Mesendoderm (in vitro differentiated cells): Measurements from ENCODE around the gene TBCD.

ENCODE experiments used
- DNase-seq: peaks from one replicate; pipeline ENCODE4 v3.0.0; 2013
- H2AK5ac ChIP-seq: 2 replicates; pipeline ENCODE4 v1.6.1; 2013; ENCODE audit warnings: low read length, inconsistent platforms
- H2BK120ac ChIP-seq: 2 replicates; pipeline ENCODE4 v1.6.1; 2013; ENCODE audit warnings: low read depth, mild to moderate bottlenecking, low read length, moderate library complexity, mixed read lengths
- H2BK15ac ChIP-seq: replicated peaks from 2 replicates; pipeline ENCODE4 v1.6.1; 2013; ENCODE audit warnings: low read depth, mild to moderate bottlenecking, moderate library complexity
- H2BK5ac ChIP-seq: 2 replicates; pipeline ENCODE4 v1.6.1; 2013; ENCODE audit warnings: low read length, inconsistent platforms
- H3K18ac ChIP-seq: 2 replicates; pipeline ENCODE4 v1.6.1; 2013; ENCODE audit warnings: mild to moderate bottlenecking, low read length, mixed read lengths
- H3K23ac ChIP-seq: one replicate; pipeline ENCODE4 v1.6.1; 2013; ENCODE audit warnings: low read length
- H3K27ac ChIP-seq: 2 replicates; pipeline ENCODE4 v1.5.1; 2013; ENCODE audit warnings: low read depth, mild to moderate bottlenecking, inconsistent platforms, low read length, moderate library complexity
- H3K27me3 ChIP-seq: 2 replicates; pipeline ENCODE4 v1.6.1; 2013; ENCODE audit warnings: low read length, control low read depth, mild to moderate bottlenecking, inconsistent platforms; ENCODE audit not compliant: insufficient read depth, poor library complexity
- H3K36me3 ChIP-seq: 2 replicates; pipeline ENCODE4 v1.6.1; 2013; ENCODE audit warnings: low read length, inconsistent platforms; ENCODE audit not compliant: control insufficient read depth, insufficient read depth
- H3K4ac ChIP-seq: one replicate; pipeline ENCODE4 v1.6.1; 2013; ENCODE audit warnings: low read depth, mild to moderate bottlenecking, low read length, moderate library complexity
- H3K4me1 ChIP-seq: 2 replicates; pipeline ENCODE4 v1.6.1; 2013; ENCODE audit warnings: low read depth, low read length, inconsistent platforms; ENCODE audit not compliant: control insufficient read depth
- H3K4me2 ChIP-seq: 2 replicates; pipeline ENCODE4 v1.6.1; 2013; ENCODE audit warnings: low read length
- H3K4me3 ChIP-seq: 2 replicates; pipeline ENCODE4 v1.5.1; 2013; ENCODE audit warnings: mild to moderate bottlenecking, low read length
- H3K56ac ChIP-seq: one replicate; pipeline ENCODE4 v1.6.1; 2013; ENCODE audit warnings: low read length
- H3K79me1 ChIP-seq: 2 replicates; pipeline ENCODE4 v1.6.1; 2013; ENCODE audit warnings: low read length, inconsistent platforms
- H3K79me2 ChIP-seq: 2 replicates; pipeline ENCODE4 v1.6.1; 2013; ENCODE audit warnings: mild to moderate bottlenecking, low read length; ENCODE audit not compliant: control insufficient read depth, insufficient read depth
- H3K9ac ChIP-seq: 2 replicates; pipeline ENCODE4 v1.6.1; 2013; ENCODE audit warnings: low read length, inconsistent platforms
- H4K5ac ChIP-seq: one replicate; pipeline ENCODE4 v1.6.1; 2013; ENCODE audit warnings: low read length
- H4K8ac ChIP-seq: one replicate; pipeline ENCODE4 v1.6.1; 2013; ENCODE audit warnings: low read depth, mild to moderate bottlenecking, control low read depth, low read length, moderate library complexity
- WGBS: extraction: QIAGEN DNeasy Blood & Tissue Kit; methylation state at CpG from one replicate; pipeline ENCODE4 v1.1.7; 2013; ENCODE audit warnings: low lambda C conversion rate, missing lambda C conversion rate; ENCODE audit not compliant: insufficient coverage; ENCODE audit errors: extremely low coverage; 5-methylcytosine and 5-hydroxymethylcytosine counted together

Gene TBCD

GRCh38 chr17:82716203-82717010, 35.5 kb upstream of the TBCD start, which contains the start of gene FN3KRP:
TSS of gene FN3KRP (plus strand) at chr17:82716706. CDS start at chr17:82716756, 50 bp downstream.
- WGBS = no CpG with 5 or more reads among the region's 75 CpGs
- Histone ChIP-seq H2AK5ac (no peak within 1 kb of the TSS), H2BK15ac (no peak within 1 kb of the TSS), H2BK120ac (no peak within 1 kb of the TSS), H3K4me2 (peak within 1 kb of the TSS; percentile 88), H3K79me1 (peaks cover 4% of the 10 kb centered on the region), H4K5ac (no peak within 1 kb of the TSS), H2BK5ac (no peak within 1 kb of the TSS), H3K36me3 (no peaks in the 10 kb centered on the region), H3K4ac (no peak within 1 kb of the TSS), H4K8ac (no peak within 1 kb of the TSS), H3K4me3 (peak within 1 kb of the TSS; percentile 76), H3K9ac (peak within 1 kb of the TSS; percentile 84), H3K56ac (peak within 1 kb of the TSS; percentile 87), H3K4me1 (no peaks in the 10 kb centered on the region), H3K18ac (peak within 1 kb of the TSS; percentile 21), H3K79me2 (no peaks in the 10 kb centered on the region), H3K27ac (no peak within 1 kb of the TSS), H3K23ac (no peak within 1 kb of the TSS), H3K27me3 (no peaks in the 10 kb centered on the region)
- DNase-seq = peak; percentile 97

- H4K8ac ChIP-seq = no peak overlapping the region
- H3K4ac ChIP-seq = no peak overlapping the region
- H2BK15ac ChIP-seq = no peak overlapping the region
- no peak overlapping the region for H3K4me2 ChIP-seq
- H3K4me3 ChIP-seq = no peak overlapping the region
- no peak overlapping the region for H4K5ac ChIP-seq
- no peak overlapping the region for H3K56ac ChIP-seq
- H2AK5ac ChIP-seq = no peak overlapping the region
- no peak overlapping the region for H2BK5ac ChIP-seq
- no peak overlapping the region for H3K9ac ChIP-seq
- no peak for DNase-seq
- WGBS = no CpG with 5 or more reads among the region's 18 CpGs
- H3K18ac ChIP-seq = no peak overlapping the region
- H3K36me3 ChIP-seq = no peaks in the 10 kb centered on the region
- H3K23ac ChIP-seq = no peak overlapping the region
- H3K27me3 ChIP-seq = no peaks in the 10 kb centered on the region
- no peak overlapping the region for H3K27ac ChIP-seq
- H3K4me1 ChIP-seq = no peaks in the 10 kb centered on the region
- H2BK120ac ChIP-seq = no peak overlapping the region
- peaks cover 4% of the 10 kb centered on the region for H3K79me1 ChIP-seq
- H3K79me2 ChIP-seq = no peaks in the 10 kb centered on the region
These were observed 32.7 kb upstream of the TBCD start for GRCh38 chr17:82718986-82719685.

- no peaks in the 10 kb centered on the region for H3K4me1 ChIP-seq
- no peak overlapping the region for H2BK120ac ChIP-seq
- no peak overlapping the region for H3K27ac ChIP-seq
- H3K27me3 ChIP-seq = no peaks in the 10 kb centered on the region
- H3K4me3 ChIP-seq = no peak overlapping the region
- H3K23ac ChIP-seq = no peak overlapping the region
- no peaks in the 10 kb centered on the region for H3K79me2 ChIP-seq
- H2AK5ac ChIP-seq = no peak overlapping the region
- WGBS = no CpG with 5 or more reads among the region's 19 CpGs
- H2BK15ac ChIP-seq = no peak overlapping the region
- no peak overlapping the region for H3K18ac ChIP-seq
- no peak overlapping the region for H3K56ac ChIP-seq
- no peak overlapping the region for H2BK5ac ChIP-seq
- no peak overlapping the region for H3K9ac ChIP-seq
- peaks cover 4% of the 10 kb centered on the region for H3K79me1 ChIP-seq
- no peaks in the 10 kb centered on the region for H3K36me3 ChIP-seq
- H4K5ac ChIP-seq = no peak overlapping the region
- H3K4me2 ChIP-seq = no peak overlapping the region
- H3K4ac ChIP-seq = no peak overlapping the region
- DNase-seq = no peak
- H4K8ac ChIP-seq = no peak overlapping the region
These were observed 31.7 kb upstream of the TBCD start for GRCh38 chr17:82720204-82720603.

- Histone ChIP-seq H3K36me3 (no peaks in the 10 kb centered on the region), H3K56ac (no peak overlapping the region), H3K4me3 (no peak overlapping the region), H2BK5ac (no peak overlapping the region), H3K27me3 (no peaks in the 10 kb centered on the region), H3K4ac (no peak overlapping the region), H4K8ac (no peak overlapping the region), H2BK120ac (no peak overlapping the region), H3K4me1 (no peaks in the 10 kb centered on the region), H3K4me2 (no peak overlapping the region), H4K5ac (no peak overlapping the region), H3K18ac (no peak overlapping the region), H2BK15ac (no peak overlapping the region), H3K27ac (no peak overlapping the region), H3K79me1 (peaks cover 4% of the 10 kb centered on the region), H2AK5ac (no peak overlapping the region), H3K23ac (no peak overlapping the region), H3K79me2 (no peaks in the 10 kb centered on the region), H3K9ac (no peak overlapping the region)
- no CpG with 5 or more reads among the region's 19 CpGs for WGBS
- no peak for DNase-seq
These were observed 29.4 kb upstream of the TBCD start for GRCh38 chr17:82722341-82723013.

- Histone ChIP-seq H2BK120ac (no peak overlapping the region), H3K27me3 (no peaks in the 10 kb centered on the region), H3K4ac (no peak overlapping the region), H3K9ac (no peak overlapping the region), H2BK5ac (no peak overlapping the region), H3K18ac (no peak overlapping the region), H2BK15ac (no peak overlapping the region), H3K23ac (no peak overlapping the region), H3K4me1 (no peaks in the 10 kb centered on the region), H4K8ac (no peak overlapping the region), H3K79me2 (no peaks in the 10 kb centered on the region), H3K36me3 (no peaks in the 10 kb centered on the region), H3K4me3 (no peak overlapping the region), H3K4me2 (no peak overlapping the region), H3K56ac (no peak overlapping the region), H3K27ac (no peak overlapping the region), H2AK5ac (no peak overlapping the region), H4K5ac (no peak overlapping the region), H3K79me1 (no peaks in the 10 kb centered on the region)
- no CpG with 5 or more reads among the region's 26 CpGs for WGBS
- DNase-seq = no peak
These were observed 28.6 kb upstream of the TBCD start for GRCh38 chr17:82723169-82723807.
